Pons (tissue), 1 donor: ENCODE data around the gene ZNF414.

Experiments used
- DNase-seq: peaks from one replicate; pipeline ENCODE4 v3.0.0-alpha.2; 2016; ENCODE audit warnings: low spot score

ZNF414 gene

GRCh38 chr19:8463365-8463764 lies 50.6 kb downstream of the ZNF414 start:
- DNase-seq = no peak

GRCh38 chr19:8462571-8462970 lies 51.4 kb downstream of the ZNF414 start:
- DNase-seq = no peak

GRCh38 chr19:8461891-8462290 lies 52.1 kb downstream of the ZNF414 start:
- DNase-seq = no peak

GRCh38 chr19:8461376-8461775 lies 52.6 kb downstream of the ZNF414 start:
- no peak for DNase-seq

- no peak for DNase-seq
Observed at GRCh38 chr19:8460516-8461298, 53.3 kb downstream of the ZNF414 start.
